Cardiac fibroblast (primary cell): Measurements from ENCODE around the gene CRB2.

ENCODE experiments used
- DNase-seq, 2 donors: peaks; one replicate each; pipeline versions ENCODE4 v3.0.0 to v3.0.0-alpha.2; 2010; ENCODE audit warnings: low read depth in 2 of 2
- H3K4me3 ChIP-seq, 2 donors: replicated peaks in 1 of 2; 1 replicate in 1 of 2; 2 replicates in 1 of 2; pipeline ENCODE4 v1.5.1; 2011; ENCODE audit warnings: low read depth in 2 of 2, low read length in 2 of 2, mild to moderate bottlenecking in 2 of 2, moderate library complexity in 1 of 2
- TF ChIP-seq, protein P1 (sequence below): IDR thresholded peaks from one replicate; pipeline ENCODE4 v1.5.1; 2011; ENCODE audit warnings: low read depth, mild to moderate bottlenecking, low read length, inconsistent platforms

CRB2 gene

DNA sequence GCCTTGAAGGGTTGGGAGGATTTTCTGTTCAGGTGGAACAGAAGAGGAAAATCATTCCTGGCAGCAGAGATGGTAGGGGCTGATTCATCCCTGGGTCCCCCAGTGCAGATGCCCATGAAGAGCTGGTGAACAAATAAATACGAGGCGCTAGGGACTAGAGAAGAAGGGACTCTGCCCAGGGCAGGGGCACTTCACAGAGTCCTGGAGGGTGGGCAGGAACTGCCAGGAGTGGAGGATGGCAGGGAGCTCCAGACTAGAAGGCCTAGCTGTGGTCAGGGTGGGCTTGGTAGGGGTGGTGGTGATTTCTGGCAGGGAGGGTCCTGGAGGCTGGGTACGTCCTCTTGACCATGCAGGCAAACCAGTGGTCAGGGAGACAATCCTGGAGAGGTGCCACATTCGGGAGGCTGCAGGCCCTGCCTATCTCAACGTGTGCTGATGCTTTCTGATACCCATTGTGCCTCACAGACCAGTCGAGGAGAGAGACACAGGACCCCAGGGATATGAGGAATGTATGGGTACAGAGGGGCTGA is 69.9 kb downstream of the CRB2 start:
- DNase-seq, result no peak
- no peak overlapping the region for H3K4me3 ChIP-seq
- TF ChIP-seq, protein P1, sequence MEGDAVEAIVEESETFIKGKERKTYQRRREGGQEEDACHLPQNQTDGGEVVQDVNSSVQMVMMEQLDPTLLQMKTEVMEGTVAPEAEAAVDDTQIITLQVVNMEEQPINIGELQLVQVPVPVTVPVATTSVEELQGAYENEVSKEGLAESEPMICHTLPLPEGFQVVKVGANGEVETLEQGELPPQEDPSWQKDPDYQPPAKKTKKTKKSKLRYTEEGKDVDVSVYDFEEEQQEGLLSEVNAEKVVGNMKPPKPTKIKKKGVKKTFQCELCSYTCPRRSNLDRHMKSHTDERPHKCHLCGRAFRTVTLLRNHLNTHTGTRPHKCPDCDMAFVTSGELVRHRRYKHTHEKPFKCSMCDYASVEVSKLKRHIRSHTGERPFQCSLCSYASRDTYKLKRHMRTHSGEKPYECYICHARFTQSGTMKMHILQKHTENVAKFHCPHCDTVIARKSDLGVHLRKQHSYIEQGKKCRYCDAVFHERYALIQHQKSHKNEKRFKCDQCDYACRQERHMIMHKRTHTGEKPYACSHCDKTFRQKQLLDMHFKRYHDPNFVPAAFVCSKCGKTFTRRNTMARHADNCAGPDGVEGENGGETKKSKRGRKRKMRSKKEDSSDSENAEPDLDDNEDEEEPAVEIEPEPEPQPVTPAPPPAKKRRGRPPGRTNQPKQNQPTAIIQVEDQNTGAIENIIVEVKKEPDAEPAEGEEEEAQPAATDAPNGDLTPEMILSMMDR, result no peak

DNA sequence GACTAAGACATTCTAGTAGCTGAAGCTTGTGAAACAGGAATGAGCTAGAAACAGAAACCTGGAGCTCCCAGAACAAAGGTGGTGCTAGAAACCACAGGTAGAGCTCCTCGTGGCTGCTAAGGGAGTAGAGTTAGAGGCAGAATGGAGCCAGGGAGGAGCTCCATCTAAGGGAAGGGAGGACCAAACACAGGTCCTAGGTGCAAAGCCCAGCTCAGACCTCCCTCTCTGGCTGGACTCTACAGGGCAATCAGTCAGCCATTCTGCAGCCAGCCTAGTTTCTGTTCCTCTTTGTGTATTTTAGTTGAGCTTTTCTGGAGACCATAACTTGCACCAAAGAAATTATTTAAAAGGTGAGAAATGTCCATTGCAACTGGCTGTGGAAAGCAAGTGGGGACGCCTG is 70.4 kb downstream of the CRB2 start:
- no peak overlapping the region for H3K4me3 ChIP-seq
- DNase-seq, result no peak
- TF ChIP-seq, protein P1, result no peak
